HG02943 (cell line): ENCODE data around the gene NECTIN1.
A peak's percentile ranks its signal among the peaks of the same experiment; 100 is the strongest.

ENCODE experiments used
- ATAC-seq: cut with Tn5 transposase; IDR thresholded peaks from one replicate; pipeline ENCODE4 v1.9.1; 2021; ENCODE audit warnings: mild to moderate bottlenecking, low read depth, moderate library complexity; ENCODE audit not compliant: unreplicated experiment

The NECTIN1 gene

GRCh38 chr11:119626197-119626841 lies 102.7 kb downstream of the NECTIN1 start:
- ATAC-seq: no peak

GRCh38 chr11:119625206-119625978 lies 103.6 kb downstream of the NECTIN1 start:
- no peak for ATAC-seq

- no peak for ATAC-seq
These were observed 104.4 kb downstream of the NECTIN1 start for GRCh38 chr11:119624629-119625028.

DNA sequence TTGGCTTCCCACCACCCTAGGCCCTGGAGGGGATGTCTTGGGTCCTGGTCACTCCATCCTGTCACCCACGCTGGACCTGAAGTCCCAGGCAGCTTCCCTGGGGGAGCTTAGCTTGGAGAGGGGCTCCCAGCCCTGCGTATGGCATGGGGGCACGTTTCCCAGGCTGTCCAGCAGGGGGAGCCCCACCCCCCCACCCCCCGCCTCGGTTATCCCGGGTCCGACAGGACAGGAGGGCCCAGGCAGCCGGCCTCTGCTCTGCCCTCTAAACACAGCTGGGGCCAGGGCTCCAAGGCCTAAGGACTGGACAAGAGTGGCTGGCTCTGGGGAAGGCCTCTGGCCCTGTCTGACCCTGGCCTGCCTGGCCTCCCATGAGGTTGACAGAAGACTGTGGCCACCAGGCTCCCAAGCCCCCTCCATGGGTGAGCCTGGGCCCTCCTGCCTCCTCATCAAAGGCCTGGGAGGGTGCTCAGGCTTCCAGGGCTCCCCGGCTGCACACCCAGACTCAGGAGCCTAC lies 104.8 kb downstream of the NECTIN1 start:
- no peak for ATAC-seq

DNA sequence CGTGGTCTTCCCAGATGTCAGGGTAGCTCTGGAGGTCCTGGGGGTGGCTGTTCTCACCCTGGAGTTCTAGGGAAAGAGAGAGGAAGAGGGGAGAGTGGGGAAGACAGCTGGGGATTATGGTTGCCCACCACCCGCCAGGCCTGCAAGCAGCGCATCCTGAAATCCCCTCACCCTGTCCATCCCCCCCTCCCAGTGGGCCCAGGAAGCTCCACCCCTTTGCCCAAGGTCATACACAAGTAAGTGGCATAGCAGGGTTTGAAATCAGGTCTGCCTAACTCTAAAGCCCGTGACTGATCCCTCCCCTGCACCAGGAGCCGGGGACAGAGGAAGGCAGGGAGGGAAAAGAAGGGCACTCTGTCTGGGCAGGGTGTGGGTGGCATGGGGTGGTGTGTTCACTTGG lies 105.3 kb downstream of the NECTIN1 start:
- ATAC-seq: no peak

DNA sequence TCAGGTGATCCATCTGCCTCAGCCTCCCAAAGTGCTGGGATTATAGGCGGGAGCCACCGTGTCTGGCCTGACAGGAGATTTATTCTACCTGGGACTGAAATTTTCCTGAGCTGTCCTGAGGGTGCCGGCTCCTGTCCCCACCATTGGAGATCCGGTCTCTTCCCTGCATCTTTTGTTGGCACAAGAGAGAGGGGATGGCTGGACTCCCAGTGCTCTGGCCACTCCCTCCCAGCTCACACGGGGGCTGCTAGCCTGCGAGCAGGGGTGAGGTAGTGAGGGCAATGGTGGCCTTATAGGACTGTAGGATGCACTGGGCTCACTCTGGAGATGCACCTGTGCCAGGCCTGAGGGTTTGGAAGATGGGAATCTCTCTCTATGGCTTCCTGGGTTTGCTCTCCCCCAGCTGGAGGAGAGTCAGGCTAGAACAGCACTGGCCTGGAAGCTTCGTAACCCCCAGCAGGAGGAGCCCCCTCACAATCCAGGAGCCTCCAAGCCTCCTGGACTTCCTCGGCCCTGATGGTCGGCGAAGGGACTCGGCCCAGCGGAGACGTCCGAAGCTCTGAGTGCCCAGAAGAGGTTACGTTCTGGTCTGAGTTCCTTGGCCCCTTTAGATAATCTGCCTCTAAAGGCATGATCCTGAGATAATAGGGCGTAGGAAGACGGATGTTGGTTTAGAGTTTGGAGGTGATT lies 106.4 kb downstream of the NECTIN1 start:
- ATAC-seq: no peak

GRCh38 chr11:119619665-119620064 lies 109.3 kb downstream of the NECTIN1 start:
- ATAC-seq: no peak

GRCh38 chr11:119618208-119618909 lies 110.6 kb downstream of the NECTIN1 start:
- no peak for ATAC-seq

- no peak for ATAC-seq
These were observed 111.7 kb downstream of the NECTIN1 start for GRCh38 chr11:119617340-119617713.

DNA sequence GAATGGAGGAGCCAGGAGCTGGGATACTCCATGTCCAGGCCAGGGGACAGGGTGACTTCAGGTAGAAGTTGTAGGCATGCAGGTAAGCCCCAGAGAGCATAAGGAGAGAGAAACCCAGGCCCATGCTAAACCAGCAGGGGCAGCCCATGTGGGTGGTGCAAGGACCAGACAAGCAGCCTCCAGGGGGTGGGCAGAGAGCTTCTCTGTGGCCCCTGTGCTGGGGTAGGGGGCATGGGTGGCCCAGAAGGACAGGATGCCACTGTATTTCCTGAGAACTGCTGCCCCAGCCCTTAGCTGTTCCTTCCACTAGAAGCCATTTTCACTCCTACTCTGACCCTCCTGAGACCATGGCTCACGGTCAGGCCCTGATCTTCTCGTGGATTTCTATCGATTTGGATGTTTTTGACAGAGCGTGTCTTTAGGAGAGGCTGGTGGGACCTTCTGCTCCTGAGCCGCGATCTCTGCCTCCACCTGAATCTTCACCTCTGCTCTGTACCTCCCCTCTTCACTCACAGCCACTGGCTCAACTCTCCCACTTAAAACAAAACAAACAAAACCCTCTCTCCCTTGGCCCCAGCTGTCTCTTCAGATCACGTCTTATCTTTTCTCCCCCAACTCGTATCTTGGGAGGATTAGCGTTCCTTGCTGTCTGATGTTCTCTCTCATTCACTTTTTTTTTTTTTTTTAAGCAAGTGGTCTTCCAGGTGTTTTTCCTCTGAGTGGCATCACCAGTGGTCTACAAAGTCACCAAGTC lies 112.2 kb downstream of the NECTIN1 start:
- no peak for ATAC-seq

DNA sequence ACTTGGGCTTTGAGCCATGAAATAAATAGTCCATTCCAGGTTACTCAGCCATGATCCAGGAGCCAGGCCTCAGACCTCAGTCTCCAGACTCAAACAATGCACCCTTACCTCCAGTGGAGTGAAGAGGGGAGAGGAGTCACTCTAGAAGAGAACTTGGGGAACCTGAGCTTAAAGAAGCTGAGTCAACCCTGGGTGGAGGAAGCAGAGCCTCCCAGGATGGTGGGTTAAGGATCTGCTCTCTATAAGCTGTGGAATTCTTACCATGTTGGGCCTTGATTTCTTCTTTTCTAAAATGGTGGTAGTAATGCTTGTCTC lies 113.2 kb downstream of the NECTIN1 start:
- peak; percentile 21 for ATAC-seq

DNA sequence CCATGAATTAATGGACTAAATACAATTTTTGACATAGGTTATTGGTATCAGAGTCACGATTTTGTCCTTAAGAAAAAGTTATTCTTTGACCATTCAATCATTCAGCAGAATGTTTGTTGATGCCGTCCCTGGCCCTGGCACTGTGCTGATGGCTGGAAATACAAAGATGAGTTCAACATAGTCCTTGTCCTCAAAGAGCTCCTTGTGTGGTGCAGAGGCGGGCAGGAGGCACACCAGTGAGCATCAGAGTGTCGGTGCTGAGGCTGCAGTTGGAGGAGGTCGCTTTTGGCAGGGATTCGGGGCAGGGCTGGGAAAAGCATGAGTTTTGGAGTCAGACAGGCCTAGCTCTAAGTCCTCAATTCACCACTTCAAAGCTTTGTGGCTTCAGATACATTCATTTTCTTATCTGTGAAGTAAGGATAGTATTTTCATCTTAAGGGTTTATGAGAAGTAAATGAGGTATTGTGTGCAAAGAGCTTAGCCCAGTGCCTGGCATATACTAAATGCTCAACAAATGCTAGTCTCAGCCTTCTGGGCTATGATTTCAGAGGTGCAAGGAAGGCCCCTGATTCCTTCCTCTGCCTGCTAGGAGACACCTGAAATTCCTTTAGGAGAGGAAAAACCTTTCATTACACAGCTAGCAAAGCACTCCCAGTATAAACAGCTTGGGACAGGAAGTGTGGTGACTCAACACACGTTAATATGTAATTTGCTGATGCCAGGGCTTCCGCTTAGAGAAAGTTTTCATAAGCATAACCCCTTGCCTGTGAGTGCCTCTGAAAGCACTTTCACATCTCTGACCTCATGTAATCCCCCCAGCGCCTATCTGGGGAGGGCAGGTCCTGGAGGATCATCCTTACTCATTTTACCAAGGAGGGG lies 113.8 kb downstream of the NECTIN1 start:
- peak; percentile 72 for ATAC-seq

DNA sequence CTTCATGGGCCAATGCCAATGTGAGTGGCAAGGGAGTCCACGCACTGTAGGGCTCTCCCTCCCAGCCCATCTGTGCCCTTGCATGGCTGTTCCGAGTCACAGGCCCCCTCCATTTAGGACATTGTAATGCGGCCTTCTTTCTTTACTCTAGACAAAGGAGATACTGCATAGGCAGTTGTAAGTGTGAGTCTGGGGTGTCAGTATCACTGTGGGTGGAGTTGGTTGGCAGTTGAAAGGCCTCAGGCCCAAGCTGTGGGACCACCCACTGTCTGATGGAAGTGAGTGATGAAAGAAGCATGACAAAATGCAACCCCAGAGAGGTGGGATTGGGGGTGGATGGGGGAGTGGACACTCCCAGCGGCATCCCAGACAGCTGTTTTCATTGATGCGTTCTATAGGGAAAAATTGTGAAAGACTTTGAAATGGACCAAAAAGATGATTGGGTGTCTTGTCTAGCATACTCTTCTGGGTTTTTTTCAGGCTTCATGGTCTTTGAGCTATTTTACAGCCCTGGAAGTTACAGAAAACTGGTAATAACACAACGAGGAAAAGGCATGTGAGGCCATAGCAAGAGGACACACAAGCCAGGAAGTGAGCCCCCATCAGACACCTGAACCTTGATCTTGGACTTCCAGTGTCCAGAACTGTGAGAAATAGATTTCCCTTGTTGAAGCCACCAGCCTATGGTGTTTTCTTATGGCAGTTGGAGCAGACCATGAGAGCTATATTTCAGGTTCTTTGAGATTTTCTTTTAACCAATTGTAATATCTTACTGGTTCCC lies 114.6 kb downstream of the NECTIN1 start:
- no peak for ATAC-seq

DNA sequence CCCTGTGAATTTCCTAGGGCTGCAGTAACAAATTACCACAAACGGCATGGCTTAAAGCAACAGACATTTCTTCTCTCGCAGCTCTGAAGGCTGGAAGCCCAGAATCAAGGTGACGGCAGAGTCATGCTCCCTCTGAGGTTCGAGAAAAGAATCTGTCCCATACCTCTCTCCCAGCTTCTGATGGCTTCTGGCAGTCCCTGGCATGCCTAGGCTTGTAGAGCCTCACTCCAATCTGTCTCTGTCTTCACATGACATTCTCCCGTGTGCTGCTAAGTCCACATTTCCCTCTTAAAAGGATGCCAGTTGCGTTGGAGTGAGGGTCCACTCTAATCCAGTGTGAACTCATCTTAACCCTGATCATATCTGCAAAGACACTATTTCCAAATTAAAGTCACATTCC lies 116.2 kb downstream of the NECTIN1 start:
- no peak for ATAC-seq

DNA sequence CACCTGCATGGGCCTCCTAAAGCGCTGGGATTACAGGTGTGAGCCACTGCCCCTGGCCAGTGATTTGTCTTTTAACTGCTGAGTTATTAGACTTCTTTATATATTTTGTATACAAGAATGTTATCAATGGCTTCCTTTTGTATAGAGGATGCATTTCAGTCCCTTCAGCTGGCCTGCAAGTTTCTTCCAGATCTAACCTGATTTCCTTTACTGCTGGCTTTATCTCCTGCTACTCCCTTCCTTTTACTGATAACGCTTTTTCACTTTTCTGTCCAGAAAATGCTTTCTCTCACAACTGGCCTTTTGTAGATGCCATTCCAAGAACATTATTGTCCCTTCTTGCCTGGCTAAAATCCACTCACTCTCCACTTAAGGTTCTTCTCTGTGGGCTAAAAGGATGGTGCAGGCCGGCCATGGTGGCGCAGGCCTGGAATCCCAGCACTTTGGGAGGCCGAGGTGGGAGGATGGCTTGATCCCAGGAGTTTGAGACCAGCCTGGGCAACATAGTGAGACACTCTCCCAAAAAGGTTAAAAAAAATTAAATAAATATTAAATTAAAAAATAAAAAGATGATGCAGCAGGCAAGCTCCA lies 118.1 kb downstream of the NECTIN1 start:
- ATAC-seq: no peak

GRCh38 chr11:119608781-119609180 lies 120.2 kb downstream of the NECTIN1 start:
- ATAC-seq: no peak

GRCh38 chr11:119608201-119608600 lies 120.8 kb downstream of the NECTIN1 start:
- no peak for ATAC-seq

GRCh38 chr11:119607726-119608125 lies 121.3 kb downstream of the NECTIN1 start:
- ATAC-seq: no peak
